HG02885 (cell line): ENCODE data around the gene CEL.

Experiments
- ATAC-seq: cut with Tn5 transposase; IDR thresholded peaks from one replicate; pipeline ENCODE4 v1.9.1; 2021; ENCODE audit warnings: mild to moderate bottlenecking; ENCODE audit not compliant: unreplicated experiment, poor library complexity

Gene CEL

DNA sequence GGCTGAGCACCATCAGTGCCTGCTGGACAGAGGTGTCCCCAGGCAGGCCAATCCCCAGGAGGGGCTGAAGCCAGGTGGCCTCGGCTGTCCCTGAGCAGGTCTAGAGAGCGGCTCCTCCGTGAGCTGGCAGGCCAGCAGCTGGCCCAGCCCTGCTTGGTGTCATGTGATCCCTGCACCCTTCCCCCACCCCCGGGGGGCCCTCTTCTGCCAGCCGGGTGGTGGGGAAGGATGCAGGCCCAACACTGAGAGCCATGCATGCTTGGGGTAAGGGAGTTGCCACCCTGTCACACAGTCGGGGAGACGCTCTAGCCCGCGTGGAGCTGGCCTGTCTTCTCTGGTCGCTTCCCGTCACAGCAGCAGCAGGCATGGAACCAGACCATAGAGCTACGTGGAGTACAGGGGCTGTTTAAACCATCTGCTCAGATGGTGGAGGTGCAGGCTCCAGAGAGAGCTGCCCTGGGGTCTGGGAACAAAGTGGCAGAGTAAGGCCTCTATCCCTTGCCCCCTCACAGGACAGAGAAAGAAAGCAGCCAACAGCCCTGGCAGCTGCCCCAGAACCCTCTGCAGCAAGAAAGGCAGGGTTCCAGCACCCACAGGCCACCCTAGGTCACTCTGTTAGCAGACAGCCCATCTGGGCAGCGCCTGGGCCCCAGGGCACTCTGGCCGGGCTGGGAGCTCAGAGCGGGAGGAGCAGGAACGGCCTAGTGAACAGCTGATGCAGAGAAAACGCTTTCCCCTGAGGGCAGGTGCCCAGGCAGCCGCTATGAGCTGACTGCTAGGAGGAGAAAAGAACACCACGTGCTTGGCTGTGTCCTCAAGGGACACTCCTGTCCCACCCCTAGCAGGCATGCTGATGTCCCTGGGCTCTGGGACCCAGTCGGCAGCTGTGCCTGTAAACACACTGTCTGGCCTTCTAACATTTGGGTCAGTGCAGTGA is 52.4 kb downstream of the CEL start:
- no peak for ATAC-seq

DNA sequence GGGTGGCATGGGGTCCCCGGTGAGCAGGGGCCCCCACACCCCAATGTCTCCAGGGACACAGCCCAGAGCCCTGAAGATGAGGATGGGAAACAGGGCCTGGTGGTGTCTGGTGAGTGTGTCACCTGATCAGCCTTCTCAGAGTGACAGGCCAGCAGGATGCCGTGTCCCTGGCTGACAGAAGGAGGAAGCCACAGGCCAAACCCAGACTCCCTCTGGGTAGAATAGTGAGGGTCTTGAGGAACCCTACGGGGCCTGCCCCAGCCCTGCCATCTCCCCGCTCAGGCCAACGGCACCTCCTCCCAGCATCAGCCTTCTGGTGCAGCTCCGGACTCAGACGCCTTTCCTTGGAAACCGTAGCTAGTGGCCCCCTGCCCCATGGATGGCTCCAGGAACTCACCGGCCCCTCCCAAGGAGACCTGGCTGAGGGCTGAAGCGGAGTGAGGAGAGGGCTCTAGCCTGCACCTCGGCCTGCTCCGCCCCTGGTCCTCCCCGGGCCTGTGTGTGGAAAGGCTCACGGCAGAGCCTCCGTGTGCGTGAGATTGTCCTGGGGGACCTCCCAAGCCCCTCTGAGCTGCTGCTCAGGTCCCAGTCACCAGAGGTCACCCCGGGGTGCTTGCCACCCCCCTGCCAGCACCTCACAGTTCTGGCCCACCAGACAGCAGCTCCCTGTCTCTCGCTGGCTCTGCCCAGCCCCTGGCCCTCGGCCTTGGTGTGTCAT is 53.3 kb downstream of the CEL start:
- peak; percentile 9 for ATAC-seq

DNA sequence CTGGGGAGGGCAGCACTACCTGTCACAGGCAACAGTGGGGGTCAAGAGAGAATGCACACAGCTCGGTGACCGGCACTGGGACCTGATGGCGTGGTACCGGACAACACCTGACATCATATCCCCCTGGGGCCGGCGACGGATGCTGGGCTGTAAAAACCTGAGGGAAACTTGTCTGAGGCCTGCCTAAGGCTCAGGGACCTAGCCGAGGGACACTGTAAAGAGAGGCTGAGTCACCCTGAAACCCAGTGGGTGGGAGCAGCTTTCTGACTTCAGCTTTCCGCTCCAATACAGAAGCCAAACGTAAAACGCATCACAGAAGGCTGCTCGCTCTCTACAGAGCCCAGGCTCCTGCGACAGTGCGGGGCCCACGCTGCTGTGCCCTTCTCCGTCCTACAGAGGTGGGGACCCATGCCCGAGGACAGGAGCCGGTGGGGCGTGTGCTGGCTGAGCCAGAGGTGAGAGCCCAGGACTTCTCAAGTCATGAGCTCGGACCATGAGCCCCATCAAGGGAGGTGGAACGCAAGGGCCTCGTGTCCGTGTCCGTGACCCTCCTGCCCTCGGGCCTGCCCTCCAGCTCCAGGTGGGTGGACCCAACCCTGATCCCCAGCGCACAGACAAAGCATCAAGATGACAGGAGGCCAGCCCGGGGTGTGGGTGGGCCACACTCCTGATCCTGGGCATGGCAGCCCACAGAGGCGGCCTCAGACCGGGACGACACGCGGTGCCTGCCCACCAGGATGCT is 54.0 kb downstream of the CEL start:
- ATAC-seq = peak; percentile 77

DNA sequence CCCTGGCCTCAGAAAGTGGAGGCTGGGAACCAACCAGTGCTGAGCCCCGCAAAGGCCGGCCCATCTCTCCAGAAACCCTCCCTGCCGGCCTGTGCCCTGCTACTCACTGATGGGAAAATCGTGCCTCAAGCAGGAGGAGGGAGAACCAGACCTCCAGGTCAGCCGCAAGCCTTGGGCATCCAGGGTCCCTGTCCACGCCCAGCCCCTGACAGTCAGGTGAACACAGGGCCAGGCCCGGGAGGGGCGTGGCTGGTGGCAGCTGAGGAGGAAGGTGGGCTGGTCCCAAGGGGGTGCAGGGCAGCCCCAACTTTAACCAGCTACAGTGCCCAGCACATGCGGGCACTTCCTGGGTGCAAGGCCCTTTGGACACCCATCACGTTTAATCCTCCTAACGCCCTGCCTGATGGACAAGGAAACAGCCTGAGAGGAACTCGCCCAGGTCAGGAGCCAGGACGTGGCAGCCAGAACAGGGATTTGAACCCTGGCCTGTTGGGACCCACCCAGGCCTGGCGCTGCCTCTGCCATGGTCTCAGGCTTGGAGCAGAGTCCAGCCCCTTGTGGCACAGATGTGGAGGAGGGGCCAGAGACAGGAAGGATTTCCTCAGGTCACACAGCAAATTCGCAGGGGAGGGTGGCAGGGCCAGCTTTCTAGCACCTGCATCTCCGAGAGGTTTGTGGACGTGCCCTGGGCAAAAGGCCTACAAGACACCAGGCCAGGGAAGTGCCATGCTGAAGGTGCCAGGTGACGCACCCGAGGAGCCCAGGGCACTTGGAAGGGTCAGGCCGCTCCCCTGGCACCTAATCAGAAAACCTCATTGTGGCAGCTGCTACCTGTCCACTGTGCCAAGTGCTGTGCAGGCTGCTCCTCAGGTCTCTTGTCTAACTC is 54.8 kb downstream of the CEL start:
- ATAC-seq = no peak

DNA sequence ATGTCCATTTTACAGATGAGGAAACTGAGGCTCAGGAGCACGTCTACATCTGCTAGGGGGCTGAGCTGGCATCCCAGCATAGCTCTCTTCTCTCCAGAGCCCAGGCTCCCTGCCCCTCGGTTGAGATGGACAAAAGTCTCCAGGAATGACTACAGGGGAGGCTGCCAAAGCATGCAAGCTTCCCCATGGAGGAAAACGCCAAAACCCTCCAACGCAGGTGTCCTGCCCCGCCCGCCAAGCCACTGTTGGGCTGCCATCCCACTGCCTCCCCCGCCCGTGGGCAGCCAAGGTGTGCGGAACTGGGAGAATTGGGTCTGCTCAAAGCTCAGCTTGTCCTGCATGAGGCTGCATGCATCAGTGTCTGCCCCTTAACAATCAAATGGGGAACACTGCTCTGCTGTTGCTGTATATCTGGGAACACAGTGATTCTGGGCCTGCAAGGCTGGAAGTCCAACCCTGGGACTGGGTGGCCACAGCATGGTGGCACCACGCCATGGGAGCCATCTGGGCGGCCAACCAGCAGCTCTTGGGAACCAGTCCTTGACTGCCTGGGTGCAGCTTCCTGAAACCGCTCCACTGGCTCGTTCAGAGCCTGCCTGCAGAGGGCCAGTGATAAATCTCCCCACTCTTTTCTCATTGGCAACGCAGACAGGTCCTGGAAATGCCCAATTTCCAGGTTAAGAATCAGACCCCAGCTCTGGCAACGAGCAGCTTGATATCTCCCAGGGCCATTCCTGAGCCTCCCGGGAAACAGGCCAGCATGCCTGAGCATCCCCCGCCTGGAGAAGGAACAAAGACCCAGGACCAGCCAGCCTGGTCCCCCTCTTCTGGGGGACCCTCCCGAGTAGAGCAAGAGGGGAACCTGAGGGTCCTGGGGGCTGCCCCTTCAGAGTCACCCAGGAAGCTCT is 55.7 kb downstream of the CEL start:
- no peak for ATAC-seq

DNA sequence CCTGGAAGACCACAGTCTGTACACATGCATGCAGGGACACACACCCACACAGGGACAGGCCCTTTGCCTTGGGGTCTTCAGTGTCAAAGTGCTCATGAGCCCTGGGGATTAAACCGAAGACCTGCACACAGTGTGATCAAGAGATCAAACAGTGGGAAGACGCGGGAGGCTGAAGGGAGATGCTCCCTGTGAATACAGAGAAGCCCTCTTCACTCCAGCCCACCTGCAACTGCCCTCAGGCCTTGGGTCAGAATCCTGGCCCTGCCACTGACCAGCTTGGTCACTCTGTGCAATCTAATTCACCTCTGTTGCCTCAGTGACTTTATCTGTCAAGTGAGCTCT is 56.4 kb downstream of the CEL start:
- ATAC-seq = no peak

DNA sequence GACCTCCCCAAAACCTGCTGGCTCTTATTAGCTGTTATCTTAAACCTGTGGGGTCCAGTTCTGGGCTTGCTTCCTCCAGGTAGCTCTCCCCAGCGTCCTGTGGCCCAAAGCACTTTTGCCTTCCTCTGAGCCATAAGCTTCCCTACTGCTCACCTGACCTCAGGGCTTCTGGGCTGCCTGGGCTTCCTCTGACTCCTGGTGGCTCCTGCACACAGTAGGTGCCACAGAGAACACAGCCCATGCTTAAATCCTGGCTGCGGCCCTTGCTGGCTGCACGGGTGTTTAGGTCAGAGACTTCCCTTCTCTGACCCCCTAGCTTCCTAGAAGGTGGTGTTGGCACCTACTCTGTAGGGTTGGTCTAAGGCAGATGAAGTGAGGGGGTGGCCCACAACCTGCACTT is 56.8 kb downstream of the CEL start:
- ATAC-seq = no peak

DNA sequence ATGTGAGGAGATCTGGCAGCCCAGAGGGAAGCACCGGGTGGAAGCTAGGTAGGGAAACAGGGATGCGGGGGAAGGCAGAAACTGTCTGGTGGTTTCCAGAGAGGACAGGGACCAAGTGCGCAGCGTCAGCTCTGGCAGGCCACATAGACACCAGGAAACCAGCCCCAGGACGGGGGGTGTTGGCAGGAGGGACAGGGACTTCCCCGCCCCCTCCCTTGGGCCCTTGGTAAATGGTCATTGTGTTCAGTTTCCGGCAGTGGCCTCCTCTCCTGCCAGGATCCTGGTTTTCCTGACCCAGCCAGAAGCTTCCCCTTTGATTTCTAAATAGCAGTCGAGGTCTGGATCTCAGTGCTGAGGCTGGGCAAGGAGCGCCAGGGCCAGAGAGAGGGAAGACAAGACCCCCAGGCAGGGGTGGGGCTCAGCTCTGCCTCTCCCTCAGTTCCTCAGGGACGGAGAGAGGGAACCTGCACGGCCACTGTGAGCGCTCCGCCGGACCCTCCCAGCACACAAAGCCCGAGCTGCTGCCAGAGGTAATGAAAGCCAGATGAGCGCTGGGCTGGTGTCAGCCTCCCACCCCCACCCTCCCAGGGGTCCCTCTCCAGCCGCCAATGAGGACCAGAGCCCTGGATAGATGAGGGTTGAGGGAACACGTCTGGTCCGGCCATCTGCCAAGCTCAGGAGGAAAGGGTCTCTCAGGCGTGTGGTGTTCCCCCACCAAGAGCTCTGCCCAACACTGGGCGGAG is 57.5 kb downstream of the CEL start:
- ATAC-seq = no peak

DNA sequence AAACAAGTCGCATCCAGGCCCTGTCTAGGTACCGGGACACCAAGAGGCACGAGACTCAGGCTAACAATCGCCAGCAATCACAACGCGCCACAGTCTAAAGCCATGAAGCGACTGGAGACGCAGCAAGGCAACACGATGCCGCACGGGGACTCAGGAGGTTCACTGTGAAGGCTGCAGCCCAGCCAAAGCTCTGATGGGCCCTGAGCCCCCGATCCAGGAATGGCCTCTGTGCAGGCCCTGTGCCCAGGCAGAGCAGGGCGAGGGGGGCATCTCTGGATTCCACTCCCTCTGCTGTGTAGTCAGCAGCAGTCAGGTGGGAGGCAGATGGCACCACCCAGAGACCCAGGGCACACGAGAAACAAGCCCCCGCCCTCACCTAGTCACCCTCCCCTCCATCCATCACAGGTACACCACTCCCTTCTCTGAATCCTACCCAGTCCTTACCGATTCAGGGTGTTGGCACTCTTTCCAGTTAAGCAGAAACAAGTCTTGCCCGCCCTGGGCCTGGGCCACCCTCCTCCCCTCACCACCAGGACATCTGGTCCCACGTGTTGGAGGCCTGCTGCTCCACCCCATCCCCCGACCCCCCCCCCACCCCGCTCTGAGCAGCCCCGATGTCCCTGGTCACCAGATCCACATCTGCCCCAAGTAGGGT is 58.2 kb downstream of the CEL start:
- no peak for ATAC-seq

DNA sequence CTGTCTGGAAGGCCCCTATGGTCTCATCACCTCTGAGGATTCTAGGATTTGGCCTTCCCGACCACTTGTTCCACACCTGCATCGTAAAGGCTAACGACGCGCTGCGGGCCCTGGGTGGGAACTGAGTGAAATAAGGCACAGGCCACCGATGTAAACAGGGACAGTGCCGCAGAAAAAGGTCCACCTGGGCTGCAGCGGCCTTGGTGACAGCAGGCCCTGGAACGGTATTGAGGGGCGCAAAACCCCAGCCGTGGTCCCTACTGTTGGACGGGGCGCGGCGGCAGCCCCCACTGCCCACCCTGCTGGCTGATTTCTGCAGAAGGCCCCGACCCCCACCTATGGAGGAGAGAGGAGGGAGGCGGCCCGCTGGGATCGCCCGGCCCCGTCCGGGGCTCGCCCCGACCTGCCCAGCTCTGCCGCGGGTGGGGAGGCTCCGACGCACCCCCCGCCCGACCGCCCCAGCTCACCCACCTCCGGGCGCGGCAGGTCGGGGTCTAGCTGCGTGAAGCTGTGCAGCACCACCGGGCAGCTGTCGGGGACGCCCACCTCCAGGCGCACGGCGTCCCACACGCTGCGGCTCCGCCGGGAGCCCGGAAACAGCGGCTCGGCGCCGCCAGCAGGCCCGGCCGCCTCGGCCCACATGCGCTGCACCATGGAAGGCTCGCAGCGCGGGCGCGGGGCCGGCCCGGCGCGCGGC is 58.9 kb downstream of the CEL start:
- ATAC-seq = no peak
